T-helper 22 cell (primary cell): Measurements from ENCODE around the gene MAF.

ENCODE experiments used
- DNase-seq: peaks from one replicate; pipeline ENCODE4 v3.0.0-alpha.2; 2020; ENCODE audit warnings: low read depth

The MAF gene

DNA sequence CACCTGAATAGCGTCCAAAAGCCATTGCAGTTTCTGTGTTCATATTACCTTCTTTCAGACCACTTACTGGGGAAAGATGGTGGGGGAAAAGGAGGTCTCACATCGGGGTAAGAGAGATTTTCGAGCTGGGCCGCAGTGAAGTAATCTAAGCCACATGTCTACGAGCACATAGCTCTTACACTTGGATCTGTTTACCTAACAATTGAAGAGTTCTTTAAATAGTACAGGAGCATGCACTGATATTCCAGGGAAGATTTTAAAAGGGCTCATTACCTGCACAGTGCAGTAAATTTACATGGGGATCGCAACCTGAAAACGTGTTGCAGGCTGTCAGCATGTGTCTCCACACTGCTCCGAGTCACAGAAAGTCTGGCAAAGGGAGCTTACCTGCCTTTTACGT lies 12.6 kb downstream of the MAF start:
- DNase-seq: no peak

DNA sequence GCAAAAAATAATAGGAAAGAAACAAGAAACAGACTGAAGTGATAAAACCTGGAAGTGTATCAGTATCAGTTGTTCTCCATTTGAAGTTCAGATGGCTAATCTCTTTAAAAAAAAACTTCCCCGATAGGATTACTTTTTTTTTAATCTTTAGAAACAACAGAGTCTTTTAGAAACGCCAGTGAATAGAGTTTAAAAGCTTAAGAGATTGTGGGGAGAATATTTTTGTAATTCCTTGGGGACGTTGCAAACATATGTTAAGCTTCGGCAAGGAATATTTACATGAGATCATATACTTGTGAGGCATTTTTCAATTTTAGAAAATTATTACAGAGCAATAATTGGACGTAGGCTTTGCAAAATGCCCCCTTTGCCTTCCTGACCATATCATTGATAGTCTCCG lies 13.2 kb downstream of the MAF start:
- no peak for DNase-seq

DNA sequence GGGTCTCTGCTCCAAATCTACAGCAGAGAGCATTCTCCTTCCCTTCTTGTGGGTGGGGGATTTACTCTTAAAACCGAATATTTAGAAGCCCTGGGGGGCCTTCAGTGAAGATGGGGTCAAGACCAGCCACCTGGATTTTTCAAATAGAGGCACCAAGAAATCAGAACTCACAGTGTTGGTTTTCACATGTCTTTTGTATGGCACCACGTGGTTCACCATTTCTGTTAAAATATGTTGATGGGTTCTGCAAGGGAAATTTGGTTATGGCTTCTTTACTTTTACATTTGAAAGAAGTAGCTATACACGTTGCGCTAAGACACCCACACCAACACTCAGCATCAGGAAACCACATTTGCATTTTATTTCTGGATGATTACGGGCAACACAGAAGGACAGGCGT lies 17.7 kb downstream of the MAF start:
- DNase-seq: no peak

DNA sequence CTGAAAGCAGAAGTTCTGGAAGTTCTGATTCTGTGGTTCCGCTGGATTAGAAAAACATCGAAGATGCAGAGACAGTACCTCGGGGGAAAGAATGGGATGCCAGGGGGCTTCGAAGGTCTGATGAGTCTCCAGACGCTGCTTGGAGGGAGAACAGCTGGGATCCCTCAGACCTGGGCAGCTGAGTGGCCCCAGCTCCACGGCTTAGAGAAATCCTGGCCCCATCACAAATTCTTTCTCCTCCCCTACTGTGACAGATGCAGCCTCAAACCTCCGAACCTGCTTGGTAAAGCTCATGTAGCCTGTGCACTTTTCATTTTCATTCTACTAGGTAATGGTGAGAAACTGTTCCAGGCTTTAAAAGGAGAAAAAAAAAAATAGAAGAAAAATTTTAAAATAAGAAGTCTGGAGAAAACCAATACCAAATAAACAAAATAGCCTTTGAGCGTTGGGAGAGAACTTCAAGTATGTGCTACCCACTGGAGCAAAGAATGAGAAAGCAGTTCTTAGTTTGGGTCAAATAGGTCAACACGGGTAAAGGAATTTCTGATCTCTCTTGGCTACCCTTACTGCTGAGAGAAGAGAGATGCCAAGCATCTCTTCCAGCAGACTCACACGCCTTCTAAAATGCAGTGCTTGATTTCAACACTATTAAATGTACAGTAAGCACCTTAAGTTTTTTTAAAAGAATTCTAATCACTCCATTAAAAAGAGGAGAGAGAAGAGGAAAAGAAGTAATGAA lies 19.9 kb downstream of the MAF start:
- DNase-seq: no peak

DNA sequence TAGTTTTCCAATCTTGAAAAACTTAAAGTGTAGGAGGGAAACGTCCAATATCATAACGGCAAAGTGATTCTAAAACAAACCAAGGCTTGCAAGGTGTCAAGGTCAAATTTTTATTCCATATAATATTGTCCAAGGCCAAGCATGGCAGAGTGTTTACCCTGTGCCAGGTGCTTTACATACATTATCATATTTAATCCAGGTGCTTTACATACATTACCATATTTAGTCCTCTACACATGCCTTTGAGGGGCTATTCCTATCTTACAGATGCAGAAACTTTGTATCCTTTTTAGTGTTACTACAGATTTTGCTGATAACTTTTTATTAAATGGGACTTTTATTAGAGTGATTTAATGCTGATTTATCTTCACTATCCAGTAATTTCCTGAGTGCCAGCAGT lies 23.9 kb downstream of the MAF start:
- DNase-seq: no peak

DNA sequence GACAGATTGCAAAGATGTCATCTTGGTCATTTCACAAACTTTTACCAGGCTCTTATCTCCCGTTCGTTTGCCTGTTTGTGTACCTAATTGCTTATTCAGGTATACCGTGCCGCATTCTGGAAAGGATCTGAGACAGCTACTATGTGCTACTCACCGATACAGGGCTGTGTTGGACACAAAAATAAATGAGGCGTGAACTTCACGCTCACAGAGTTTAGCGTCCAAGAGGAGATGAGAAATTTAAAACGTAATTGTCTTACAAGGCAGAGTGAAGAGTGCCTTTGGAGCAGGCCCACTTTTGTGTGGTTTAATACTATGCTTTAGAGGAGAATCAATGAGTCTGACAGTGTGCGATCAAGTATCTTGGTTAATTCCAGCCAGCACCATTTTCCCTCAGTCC lies 26.7 kb downstream of the MAF start:
- DNase-seq: no peak

DNA sequence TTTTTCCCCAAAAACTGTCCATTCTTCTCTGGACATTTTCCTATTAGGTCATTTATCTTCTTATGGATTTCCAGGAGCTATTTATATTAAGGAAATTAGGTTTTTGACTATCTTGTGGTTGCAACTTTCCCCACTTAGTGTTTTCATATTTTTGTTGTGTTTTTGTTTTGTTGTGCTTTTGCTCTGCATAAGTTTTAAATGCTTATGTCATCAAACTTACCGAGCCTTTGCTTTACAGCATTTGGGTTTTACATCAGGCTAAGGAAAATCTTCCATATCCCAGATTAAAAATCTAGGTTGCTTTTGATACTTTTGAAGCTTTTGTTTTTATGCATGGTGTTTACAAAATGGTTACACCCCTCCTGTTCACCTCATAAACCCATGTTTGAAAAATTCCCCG lies 27.5 kb downstream of the MAF start:
- no peak for DNase-seq

DNA sequence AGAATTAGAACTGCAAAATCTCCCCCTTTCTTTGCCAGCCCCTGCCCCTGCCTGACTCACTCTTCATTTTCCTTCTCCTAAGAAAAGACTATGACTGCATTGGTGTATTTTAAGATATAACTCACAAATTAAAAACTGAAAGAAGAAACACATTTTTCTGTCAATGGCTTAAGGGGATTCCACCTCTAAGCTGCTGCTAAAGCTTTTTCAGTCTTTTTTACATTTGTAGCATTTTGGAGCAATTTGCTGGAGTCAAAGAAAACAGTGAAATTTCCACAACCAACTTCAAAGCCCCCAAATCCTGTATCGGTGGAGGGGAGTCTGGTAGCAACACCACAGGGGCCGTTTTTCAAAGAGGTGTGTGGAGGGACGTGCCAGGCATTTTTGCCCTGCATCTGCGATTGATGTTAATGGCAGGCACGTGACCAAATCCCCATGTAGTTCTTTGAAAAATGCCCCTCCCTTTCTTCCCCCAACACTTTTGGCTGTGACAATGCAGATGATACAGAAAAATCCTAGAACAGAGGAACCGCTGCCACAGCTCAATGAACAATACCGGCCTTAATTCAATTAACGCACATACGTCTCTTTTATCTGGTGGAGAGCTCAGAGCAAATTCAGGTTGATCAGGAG lies 28.5 kb downstream of the MAF start:
- no peak for DNase-seq

DNA sequence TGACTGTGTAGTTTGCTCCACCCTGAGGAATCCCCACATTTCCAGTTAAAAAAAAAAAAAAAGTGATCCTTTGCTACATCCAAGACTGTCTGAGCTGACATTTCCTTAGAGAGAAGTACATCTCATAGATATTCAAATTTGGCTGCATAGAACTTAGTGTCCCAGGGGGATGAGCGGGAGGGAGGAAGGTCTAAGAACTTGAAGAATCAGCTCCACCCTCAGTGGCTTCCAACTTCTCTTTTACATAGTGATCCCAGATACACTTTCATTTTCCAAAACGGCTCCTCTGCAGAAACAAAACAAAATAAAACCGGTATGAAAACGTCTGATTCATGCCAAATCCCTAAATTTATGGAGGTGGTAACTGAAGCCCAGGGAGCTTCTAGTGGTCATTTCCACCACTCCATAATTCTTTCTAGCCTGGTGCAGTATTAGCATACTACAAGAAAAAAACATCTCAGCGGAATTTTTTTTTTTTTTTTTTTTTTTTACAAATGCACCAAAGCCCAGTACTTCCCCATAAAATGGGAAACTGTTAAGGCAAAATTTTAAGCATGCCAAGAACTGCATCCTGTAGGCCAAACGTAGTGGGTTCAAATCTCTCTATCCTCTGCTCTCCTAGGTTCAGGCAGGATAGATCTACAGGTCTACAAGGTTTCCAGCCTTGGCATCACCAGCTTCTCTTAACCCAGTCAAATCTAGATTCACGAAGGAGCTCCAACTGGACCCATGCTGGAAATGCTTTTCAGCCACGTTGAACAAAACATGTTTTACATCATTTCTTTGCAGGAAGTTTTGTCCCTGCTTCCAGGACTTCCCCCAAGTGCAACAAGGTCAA lies 29.3 kb downstream of the MAF start:
- DNase-seq: no peak

DNA sequence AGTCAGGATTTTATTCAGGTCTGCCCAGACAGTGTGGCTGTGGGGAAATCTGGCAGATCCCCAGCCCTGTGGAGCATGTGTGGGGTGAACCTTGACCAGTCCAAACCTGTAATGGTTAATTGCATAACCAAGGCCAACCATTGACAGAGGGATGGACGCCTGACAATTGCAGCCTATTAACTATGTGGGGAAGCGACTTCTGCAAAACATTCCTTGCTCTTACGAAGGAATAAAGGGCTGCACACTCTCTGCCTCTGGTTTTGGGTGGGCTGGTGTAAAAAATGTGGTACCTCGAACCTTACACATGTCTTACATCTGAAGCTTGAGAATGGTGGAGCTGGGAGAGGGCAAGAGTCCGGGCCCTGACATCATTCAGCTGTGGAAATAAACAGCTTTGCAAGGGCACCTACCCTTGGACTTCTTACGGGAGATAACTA lies 35.8 kb downstream of the MAF start:
- DNase-seq: no peak

DNA sequence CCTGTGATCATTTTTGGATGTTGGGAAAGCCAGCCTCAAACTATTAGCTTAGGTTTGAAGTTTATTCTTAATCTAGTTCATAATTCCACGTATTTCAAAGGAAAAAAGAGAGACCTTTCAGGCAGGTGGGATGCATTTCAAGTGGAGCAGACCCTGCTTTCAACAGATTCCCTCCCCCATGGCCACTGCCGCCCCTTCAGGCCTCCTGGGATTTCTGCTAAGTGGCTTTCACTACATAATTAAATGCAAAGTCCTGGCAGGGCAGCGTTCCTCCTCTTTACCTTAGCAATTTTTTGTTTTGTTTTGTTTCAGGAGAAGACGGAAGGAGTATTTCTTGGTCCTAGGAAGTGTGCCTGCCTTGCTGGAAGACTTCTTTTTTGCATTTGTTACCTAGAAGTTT lies 36.6 kb downstream of the MAF start:
- no peak for DNase-seq

DNA sequence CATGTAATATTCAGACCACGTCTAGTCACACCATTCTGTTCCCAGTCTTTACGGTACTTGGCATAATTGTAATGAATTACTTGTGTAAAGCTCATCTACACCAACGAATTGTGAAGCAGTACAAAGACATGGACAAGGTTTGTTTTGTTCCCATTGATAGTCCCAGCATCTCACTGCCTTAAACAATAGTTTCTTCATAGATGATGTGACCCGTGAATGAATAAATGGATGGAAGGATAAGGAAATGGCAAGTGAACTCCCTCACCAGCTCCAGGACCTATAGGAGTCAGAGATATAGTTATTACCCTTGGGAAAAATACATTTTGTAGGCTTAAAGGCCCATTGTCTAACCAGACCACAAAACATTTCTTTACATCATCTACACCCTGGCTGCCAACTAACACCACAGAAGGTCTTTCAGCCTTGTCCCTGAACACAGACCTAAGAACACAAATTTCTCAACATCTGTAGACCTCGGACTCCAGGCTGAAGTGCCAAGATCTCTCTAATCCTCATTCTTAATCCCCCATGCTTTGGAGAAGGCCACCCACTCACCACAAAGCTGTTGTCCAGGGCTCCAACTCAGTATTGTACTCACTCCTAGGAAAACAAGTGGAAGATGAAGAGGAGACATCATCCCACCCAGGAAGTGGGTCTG lies 38.2 kb downstream of the MAF start:
- no peak for DNase-seq

DNA sequence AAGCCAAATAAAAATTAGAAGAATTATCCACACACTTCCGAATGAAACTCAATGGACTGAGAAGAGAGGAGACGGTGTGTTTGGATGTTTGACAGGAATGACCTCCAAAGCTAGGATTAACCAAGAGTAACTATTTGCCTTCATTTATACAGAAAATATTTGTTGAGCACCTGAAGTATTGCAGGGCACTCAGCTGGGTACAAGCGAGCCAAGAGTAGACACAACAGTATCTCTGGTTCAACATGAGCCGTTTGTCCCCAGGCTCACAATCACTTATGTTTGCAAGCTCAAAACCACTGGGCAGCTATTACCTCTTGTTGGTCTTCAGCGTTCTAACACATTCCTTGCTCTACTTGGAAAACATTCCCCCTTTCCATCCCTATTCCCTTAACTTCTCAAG lies 38.8 kb downstream of the MAF start:
- DNase-seq: no peak

DNA sequence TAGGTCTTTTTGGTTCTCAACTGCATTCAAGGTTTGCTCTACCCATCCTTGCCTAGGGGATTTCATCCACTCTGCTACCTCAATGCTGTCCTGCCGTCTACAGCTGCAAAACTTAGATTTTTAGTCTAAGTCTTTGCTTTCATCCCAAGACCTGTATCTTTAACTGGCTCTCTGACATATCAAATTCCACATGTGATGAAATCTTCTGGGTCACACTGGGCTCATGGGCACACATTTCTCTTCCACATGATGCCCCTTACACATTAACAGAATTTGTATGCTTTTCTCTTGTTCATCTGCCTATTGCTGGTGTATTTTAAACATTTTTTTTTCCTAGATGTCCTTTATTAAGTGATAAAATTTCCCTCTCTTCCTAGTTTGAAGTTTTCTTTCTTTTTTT lies 39.6 kb downstream of the MAF start:
- no peak for DNase-seq

DNA sequence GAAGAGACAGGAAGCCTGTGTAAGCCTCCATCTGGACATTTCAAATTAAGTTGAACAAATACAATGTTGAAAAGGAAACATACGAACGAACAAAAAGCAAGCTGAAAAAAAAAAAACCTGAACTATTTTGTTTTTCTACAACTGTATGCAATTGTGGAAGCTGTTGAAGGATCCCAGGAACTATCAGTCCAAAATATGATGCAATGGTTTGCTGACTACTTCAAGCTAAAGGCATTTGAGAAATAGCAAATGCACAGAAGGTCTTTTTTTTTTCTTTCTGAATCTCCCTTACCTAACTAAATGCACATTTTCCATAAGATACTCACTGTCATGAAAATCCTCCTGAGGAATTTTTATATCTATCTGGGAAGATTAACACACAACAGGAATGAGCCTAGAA lies 40.2 kb downstream of the MAF start:
- DNase-seq: no peak

DNA sequence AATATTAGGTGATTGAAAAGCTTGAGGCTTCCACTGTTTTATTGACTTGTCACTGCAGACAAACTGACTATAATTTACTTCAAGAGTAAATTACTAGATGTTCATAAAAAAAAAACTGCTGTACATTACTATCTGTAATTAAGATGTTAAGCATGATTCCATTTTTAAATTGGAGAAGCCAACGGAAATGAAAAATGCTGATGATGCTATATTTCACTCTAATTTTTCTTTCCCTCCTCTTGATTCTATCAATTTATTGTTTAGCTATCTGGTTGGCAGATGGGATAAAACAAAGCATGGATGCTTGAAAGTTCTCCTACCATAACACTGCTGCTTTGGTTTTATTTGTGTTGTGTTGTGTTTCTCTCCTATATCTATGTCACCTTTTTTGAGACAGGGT lies 41.0 kb downstream of the MAF start:
- DNase-seq: no peak

DNA sequence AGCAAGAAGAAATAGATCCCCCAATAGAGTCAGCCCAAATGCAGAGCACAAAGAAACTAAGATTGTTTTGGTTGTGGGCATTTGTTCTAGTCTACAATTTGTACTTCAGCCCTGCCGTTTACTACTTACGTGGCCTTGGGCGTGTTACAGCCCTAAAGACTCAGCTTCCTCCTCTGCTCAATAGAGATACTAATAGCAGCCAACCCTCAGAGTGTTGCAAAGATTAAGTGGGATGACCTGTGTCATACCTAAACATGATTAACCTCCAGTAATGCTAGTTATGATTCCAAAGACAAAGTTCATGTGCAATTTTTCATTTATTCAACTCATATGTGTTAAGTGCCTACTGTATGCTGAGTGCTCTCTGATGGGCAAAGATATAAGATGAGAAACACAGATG lies 43.1 kb downstream of the MAF start:
- no peak for DNase-seq

DNA sequence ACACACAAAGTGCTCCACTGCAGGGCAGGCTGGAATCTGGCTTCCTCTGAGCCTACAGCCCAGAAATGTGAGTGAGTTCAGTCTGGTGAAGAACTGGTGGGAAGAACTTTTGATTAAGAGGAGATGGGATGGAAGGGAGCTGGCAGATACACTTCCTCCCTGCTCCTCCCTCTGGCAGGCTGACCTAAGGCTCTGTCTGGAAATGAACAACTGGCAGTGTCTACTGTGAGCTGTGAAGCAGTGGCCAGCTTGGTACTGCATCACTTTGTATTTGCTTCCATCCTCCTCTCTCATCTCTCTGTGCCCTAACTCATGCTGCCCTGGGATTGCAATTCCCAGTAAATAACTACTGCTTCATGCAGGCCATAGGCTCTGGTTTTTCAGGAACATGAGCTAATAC lies 45.6 kb downstream of the MAF start:
- no peak for DNase-seq

DNA sequence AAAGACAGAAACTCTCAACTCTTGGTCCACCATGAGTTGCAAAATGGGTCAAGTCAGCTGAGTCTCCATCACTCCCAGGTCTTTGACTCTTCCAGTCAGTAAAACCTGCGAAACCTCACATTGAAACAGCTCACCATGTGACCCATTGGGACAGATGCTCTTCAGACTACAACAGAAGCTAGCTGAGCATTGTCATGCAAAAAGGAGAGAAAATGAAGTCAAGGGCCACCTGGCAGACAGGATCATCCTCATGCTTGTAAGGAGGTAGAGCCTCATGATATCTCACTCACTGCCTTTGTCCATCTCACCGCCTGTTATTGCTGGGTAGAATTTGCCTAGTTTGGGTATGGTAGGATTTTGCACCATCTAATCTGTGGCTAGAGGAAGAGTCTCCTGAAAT lies 50.2 kb downstream of the MAF start:
- DNase-seq: no peak

DNA sequence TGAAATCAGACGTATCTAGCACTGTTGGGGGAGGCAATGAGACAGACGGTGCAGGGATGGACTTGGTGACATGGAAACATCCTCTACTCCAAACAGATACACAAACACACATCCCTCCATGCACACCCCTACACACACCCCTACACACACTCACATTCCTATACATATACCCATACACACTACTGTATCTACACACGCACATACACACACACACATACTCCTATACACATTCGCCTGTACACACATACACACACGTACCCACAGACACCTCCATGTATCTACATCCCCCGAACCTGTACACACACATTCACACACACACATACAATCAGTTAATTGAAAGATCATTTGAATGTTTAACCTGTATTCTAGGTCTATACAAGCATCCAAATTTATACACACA lies 53.5 kb downstream of the MAF start:
- no peak for DNase-seq
